Measurements from ENCODE around the gene SMYD5. TPM values are rescaled to one million over a fixed set of nuclear protein-coding genes. Genes with fewer than 3 reads are reported as not detected.

SMYD5 gene
- polyA plus RNA-seq, 1 of the 3 experiments (the other 2 are of a cell fraction): 21.4 TPM

GRCh38 chr2:73176205-73176880 is 37.7 kb upstream of the SMYD5 start (continued):
- TF ChIP-seq TEAD4 (IDR thresholded peaks at IDR 0.05; ENCODE audit: borderline replicate concordance, insufficient read depth) (no peak), GABPA (IDR thresholded peaks at IDR 0.05; ENCODE audit: low read depth) (no peak), YY1 (IDR thresholded peaks at IDR 0.05; ENCODE audit: low read depth) (no peak), MXI1 (IDR thresholded peaks at IDR 0.05; ENCODE audit: low read depth, low read length) (no peak)

GRCh38 chr2:73176881-73177644 is 37.0 kb upstream of the SMYD5 start:
- Histone ChIP-seq H3K36me3 (replicated peaks in 1 of 2; ENCODE audit: control insufficient read depth in 1 of 2, insufficient read depth in 2 of 2, low read length in 1 of 2) (no peaks in the 10 kb centered on the region), H3K27me3 (ENCODE audit: insufficient read depth) (peaks cover 27% of the 10 kb centered on the region), H3K79me2 (ENCODE audit: insufficient read depth) (no peaks in the 10 kb centered on the region), H4K20me1 (ENCODE audit: insufficient read depth) (no peaks in the 10 kb centered on the region), H3K4me3 (ENCODE audit: low read depth in 2 of 2, low read length in 1 of 2) (peak overlapping the region; percentile 57 to 61), H2AFZ (ENCODE audit: low read depth) (peak overlapping the region; percentile 76), H3K4me1 (ENCODE audit: control insufficient read depth in 1 of 2, insufficient read depth in 2 of 2, low read depth in 1 of 2, low read length in 1 of 2) (peaks cover 0 to 30% of the 10 kb centered on the region in 2 experiments; a peak in 1 of 4 replicates), H3K4me2 (peak overlapping the region; percentile 80), H3K27ac (ENCODE audit: low read depth in 2 of 2, low read length in 1 of 2) (no peak overlapping the region), H3K9me3 (no peaks in the 10 kb centered on the region), H3K9ac (peak overlapping the region; percentile 50; the same call in 1 of the 2 replicates), H3K9me2 (no peaks in the 10 kb centered on the region), H3F3A (replicated peaks; ENCODE audit: insufficient read depth) (no peaks in the 10 kb centered on the region)
- peak; percentile 97 for DNase-seq
- 6% methylated on average over 31 of the region's 56 CpGs for WGBS (ENCODE audit: low lambda C conversion rate)
- ChIA-PET CTCF (interaction anchor here (0.6 to 9.3 kb wide), 96 partner anchors 8 to 1248 kb away, joined by 3 to 173 read pairs (median 5); partner anchors contain the start of genes CCT7, EGR4, EMX1 and NOTO), POLR2A (interaction anchor here (1.8 kb wide), 1 partner anchor 284 kb away, joined by 6 read pairs; no protein-coding TSS in a partner anchor)
- TF ChIP-seq YY1 (IDR thresholded peaks at IDR 0.05; ENCODE audit: low read depth): no peak
- peak; percentile 69 for TF ChIP-seq SMC3 (IDR thresholded peaks at IDR 0.05; ENCODE audit: low read depth, low read length)
- no peak for TF ChIP-seq USF2 (IDR thresholded peaks at IDR 0.05; ENCODE audit: borderline replicate concordance, low read depth, low read length)
- TF ChIP-seq CHD2 (IDR thresholded peaks at IDR 0.05; ENCODE audit: low read length, partially characterized antibody): peak; percentile 91
- no peak for TF ChIP-seq EZH2phosphoT487 (IDR thresholded peaks at IDR 0.05; ENCODE audit: borderline replicate concordance, low read depth)
- TF ChIP-seq MEF2A (IDR thresholded peaks at IDR 0.05; ENCODE audit: borderline replicate concordance, low read depth): no peak
- no peak for TF ChIP-seq RFX5 (IDR thresholded peaks at IDR 0.05; ENCODE audit: low read length)
- TF ChIP-seq RXRA (IDR thresholded peaks at IDR 0.05; ENCODE audit: borderline replicate concordance, low read depth): no peak
- no peak for TF ChIP-seq JUND (IDR thresholded peaks at IDR 0.05)
- TF ChIP-seq FOXM1 (IDR thresholded peaks at IDR 0.05; ENCODE audit: low read depth): no peak
- no peak for TF ChIP-seq USF1 (IDR thresholded peaks at IDR 0.05; ENCODE audit: borderline replicate concordance, low read depth)
- TF ChIP-seq POLR2AphosphoS5 (IDR thresholded peaks at IDR 0.05; ENCODE audit: low read depth, low read length): no peak
- peak; percentile 49; the same call in 1 of the 2 replicates for TF ChIP-seq MXI1 (IDR thresholded peaks at IDR 0.05; ENCODE audit: low read depth, low read length)
- TF ChIP-seq NFIC (IDR thresholded peaks at IDR 0.05; ENCODE audit: borderline replicate concordance): no peak
- no peak for TF ChIP-seq PBX3 (IDR thresholded peaks at IDR 0.05)
- no peak for TF ChIP-seq EP300 (IDR thresholded peaks at IDR 0.05; ENCODE audit: borderline replicate concordance in 1 of 2, low read depth in 1 of 2, low read length in 1 of 2)
- TF ChIP-seq GATA2 (CRISPR knock-in tag; IDR thresholded peaks at IDR 0.05): no peak
- no peak for TF ChIP-seq NRF1 (IDR thresholded peaks at IDR 0.05; ENCODE audit: low read depth, low read length)
- peak; percentile 85 for TF ChIP-seq RAD21 (IDR thresholded peaks at IDR 0.05; ENCODE audit: low read length)
- no peak for TF ChIP-seq IRF3 (IDR thresholded peaks at IDR 0.05; ENCODE audit: low read depth, low read length)
- no peak for TF ChIP-seq FOSL2 (IDR thresholded peaks at IDR 0.05; ENCODE audit: borderline replicate concordance, low read depth)
- 0 out of 2 replicates have a peak, but pooled peaks have one; percentile 47 for TF ChIP-seq RCOR1 (IDR thresholded peaks at IDR 0.05; ENCODE audit: low read length)
- no peak for TF ChIP-seq GABPA (IDR thresholded peaks at IDR 0.05; ENCODE audit: low read depth)
- no peak for TF ChIP-seq TAF1 (IDR thresholded peaks at IDR 0.05; ENCODE audit: borderline replicate concordance, low read depth, low read length)

Data from SK-N-SH (cell line).